Measurements from ENCODE around the gene FAM111A. TPM values are rescaled to one million over a fixed set of nuclear protein-coding genes. Genes with fewer than 3 reads are reported as not detected.
"Not testable (repeated sequence)": the region's sequence is repeated elsewhere in the genome, so short reads cannot be mapped to it uniquely, and the experiment has no call there.

Gene FAM111A
- total RNA-seq (2013): 109 TPM
- 100 to 1,000 TPM in 1 of 3 donors, 10 to 100 TPM in 2; 34.6 to 101 (median 55.7) TPM for polyA plus RNA-seq
- polyA minus RNA-seq: 26.6 and 37.0 TPM in 2 replicates
- total RNA-seq: 17.0 to 138 (median 101) reads per million in 11 experiments

GRCh38 chr11:59142530-59143507, at the start of gene FAM111A:
Gene FAM111A (plus strand): TSS chr11:59142856. CDS start chr11:59148873, 6,017 bp downstream.
- H3K4me1 ChIP-seq (ENCODE audit: control insufficient read depth in 1 of 2, insufficient read depth in 2 of 2, low read length in 2 of 2): peaks cover 43 to 56% of the 10 kb centered on the region in 2 donors
- 0% methylated on average over 34 of the region's 50 CpGs for WGBS (ENCODE audit: insufficient coverage)
- Mint-ChIP-seq H3K4me1 (peaks cover 57% of the 10 kb centered on the region), H3K9me3 (no peaks in the 10 kb centered on the region), H3K4me3 (peak within 1 kb of the TSS; percentile 97 to 100), H3K27me3 (ENCODE audit: low read depth in 3 of 3) (no peaks in the 10 kb centered on the region), H3K36me3 (peaks cover 15 to 20% of the 10 kb centered on the region in 2 donors), H3K27ac (peak within 1 kb of the TSS; percentile 95 to 98 (median 97))
- H3K9ac ChIP-seq (ENCODE audit: insufficient read depth, low read length, poor library complexity, severe bottlenecking): peak within 1 kb of the TSS; percentile 93
- peak; percentile 82 to 88 (median 87) for DNase-seq
- TF ChIP-seq CTCF (IDR thresholded peaks at IDR 0.05): no peak
- H3K27me3 ChIP-seq (ENCODE audit: control insufficient read depth in 2 of 2, insufficient read depth in 2 of 2, low read length in 2 of 2): no peaks in the 10 kb centered on the region
- peak within 1 kb of the TSS; percentile 80 to 99 (median 83) for H3K4me3 ChIP-seq (replicated peaks in 1 of 3; ENCODE audit: low read depth in 2 of 3, low read length in 3 of 3)
- H3K27ac ChIP-seq (ENCODE audit: low read depth in 1 of 2, low read length in 2 of 2): peak within 1 kb of the TSS; percentile 93 to 99
- H2AFZ ChIP-seq (ENCODE audit: insufficient read depth, low read depth, low read length, poor library complexity, severe bottlenecking): peak within 1 kb of the TSS; percentile 98
- peaks cover 54% of the 10 kb centered on the region for H3K79me2 ChIP-seq (ENCODE audit: insufficient read depth, low read length)
- no peaks in the 10 kb centered on the region for H3K9me3 ChIP-seq (replicated peaks in 1 of 2; ENCODE audit: control insufficient read depth in 1 of 2, insufficient read depth in 1 of 2, low read length in 2 of 2)
- intact Hi-C loops (cut with micrococcal nuclease): loop anchor here (5.0 to 10.0 kb wide), 3 partner anchors 36 to 568 kb away; partner anchors contain the start of genes FAM111B (in 1 of the 2), LPXN (in 1 of the 2) and ZFP91 (in 1 of the 2)
- peaks cover 4% of the 10 kb centered on the region for H4K20me1 ChIP-seq (ENCODE audit: insufficient read depth, low read length)
- H3K36me3 ChIP-seq (replicated peaks in 1 of 2; ENCODE audit: control insufficient read depth in 1 of 2, insufficient read depth in 2 of 2, low read length in 2 of 2): peaks cover 2 to 15% of the 10 kb centered on the region in 2 donors
- peak within 1 kb of the TSS; percentile 99 for H3K4me2 ChIP-seq (replicated peaks; ENCODE audit: extremely low read depth, low read length, poor library complexity, severe bottlenecking)

GRCh38 chr11:59093576-59093975, 49.1 kb upstream of the FAM111A start:
- H3K4me1 Mint-ChIP-seq; H3K4me1 ChIP-seq (ENCODE audit: control insufficient read depth in 1 of 2, insufficient read depth in 2 of 2, low read length in 2 of 2); H3K4me3 Mint-ChIP-seq; intact Hi-C loops (cut with micrococcal nuclease); DNase-seq; H3K9ac ChIP-seq (ENCODE audit: insufficient read depth, low read length, poor library complexity, severe bottlenecking); H3K4me2 ChIP-seq (replicated peaks; ENCODE audit: extremely low read depth, low read length, poor library complexity, severe bottlenecking); H3K4me3 ChIP-seq (replicated peaks in 1 of 3; ENCODE audit: low read depth in 2 of 3, low read length in 3 of 3); H3K27me3 Mint-ChIP-seq (ENCODE audit: low read depth in 3 of 3); H3K27ac ChIP-seq (ENCODE audit: low read depth in 1 of 2, low read length in 2 of 2); H3K79me2 ChIP-seq (ENCODE audit: insufficient read depth, low read length); H3K9me3 Mint-ChIP-seq; H3K9me3 ChIP-seq (replicated peaks in 1 of 2; ENCODE audit: control insufficient read depth in 1 of 2, insufficient read depth in 1 of 2, low read length in 2 of 2); H2AFZ ChIP-seq (ENCODE audit: insufficient read depth, low read depth, low read length, poor library complexity, severe bottlenecking); H3K27ac Mint-ChIP-seq; H3K36me3 Mint-ChIP-seq; H3K36me3 ChIP-seq (replicated peaks in 1 of 2; ENCODE audit: control insufficient read depth in 1 of 2, insufficient read depth in 2 of 2, low read length in 2 of 2); H3K27me3 ChIP-seq (ENCODE audit: control insufficient read depth in 2 of 2, insufficient read depth in 2 of 2, low read length in 2 of 2); H4K20me1 ChIP-seq (ENCODE audit: insufficient read depth, low read length): not testable (repeated sequence)

- WGBS (ENCODE audit: insufficient coverage): no CpG with 5 or more reads among the region's 1 CpG
- not testable (repeated sequence) for H3K4me2 ChIP-seq (replicated peaks; ENCODE audit: extremely low read depth, low read length, poor library complexity, severe bottlenecking); H3K9ac ChIP-seq (ENCODE audit: insufficient read depth, low read length, poor library complexity, severe bottlenecking); H3K4me3 ChIP-seq (replicated peaks in 1 of 3; ENCODE audit: low read depth in 2 of 3, low read length in 3 of 3); H3K9me3 Mint-ChIP-seq; H3K27me3 Mint-ChIP-seq (ENCODE audit: low read depth in 3 of 3); H3K4me3 Mint-ChIP-seq; H3K27me3 ChIP-seq (ENCODE audit: control insufficient read depth in 2 of 2, insufficient read depth in 2 of 2, low read length in 2 of 2); H3K36me3 ChIP-seq (replicated peaks in 1 of 2; ENCODE audit: control insufficient read depth in 1 of 2, insufficient read depth in 2 of 2, low read length in 2 of 2); H3K36me3 Mint-ChIP-seq; H3K27ac Mint-ChIP-seq; H3K4me1 ChIP-seq (ENCODE audit: control insufficient read depth in 1 of 2, insufficient read depth in 2 of 2, low read length in 2 of 2); H3K27ac ChIP-seq (ENCODE audit: low read depth in 1 of 2, low read length in 2 of 2); H3K4me1 Mint-ChIP-seq; H2AFZ ChIP-seq (ENCODE audit: insufficient read depth, low read depth, low read length, poor library complexity, severe bottlenecking); H3K79me2 ChIP-seq (ENCODE audit: insufficient read depth, low read length); H3K9me3 ChIP-seq (replicated peaks in 1 of 2; ENCODE audit: control insufficient read depth in 1 of 2, insufficient read depth in 1 of 2, low read length in 2 of 2); DNase-seq; H4K20me1 ChIP-seq (ENCODE audit: insufficient read depth, low read length)
- intact Hi-C loops (cut with micrococcal nuclease): loop anchor here (5.0 kb wide), 1 partner anchor 62 kb away; no protein-coding TSS in a partner anchor
Observed at GRCh38 chr11:59095225-59095624, 47.4 kb upstream of the FAM111A start.

Measured in CD14-positive monocyte (primary cell).